Measurements from ENCODE around the gene SNTG2.

The SNTG2 gene

DNA sequence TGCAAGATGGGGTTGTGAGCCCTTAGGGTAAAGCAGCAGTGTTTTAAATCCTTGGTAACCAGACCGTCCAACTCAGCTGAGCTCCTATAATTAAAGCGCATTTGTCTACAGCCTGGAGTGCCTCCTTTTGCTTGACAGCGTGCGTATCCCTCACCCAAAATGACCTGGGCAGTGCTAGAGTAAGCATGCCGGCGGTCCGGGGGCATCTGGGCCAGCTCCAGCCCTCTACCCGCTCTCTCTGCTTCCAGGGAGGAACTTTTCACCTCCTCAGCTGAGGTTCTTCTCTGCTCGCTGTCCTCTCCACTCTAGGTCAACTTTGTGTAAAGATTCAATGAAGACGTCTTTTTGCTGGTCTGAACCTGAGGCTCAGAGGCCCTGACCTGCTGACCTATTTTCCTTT lies 360.2 kb downstream of the SNTG2 start:
- no peak for DNase-seq (ENCODE audit: low read depth, low spot score)

DNA sequence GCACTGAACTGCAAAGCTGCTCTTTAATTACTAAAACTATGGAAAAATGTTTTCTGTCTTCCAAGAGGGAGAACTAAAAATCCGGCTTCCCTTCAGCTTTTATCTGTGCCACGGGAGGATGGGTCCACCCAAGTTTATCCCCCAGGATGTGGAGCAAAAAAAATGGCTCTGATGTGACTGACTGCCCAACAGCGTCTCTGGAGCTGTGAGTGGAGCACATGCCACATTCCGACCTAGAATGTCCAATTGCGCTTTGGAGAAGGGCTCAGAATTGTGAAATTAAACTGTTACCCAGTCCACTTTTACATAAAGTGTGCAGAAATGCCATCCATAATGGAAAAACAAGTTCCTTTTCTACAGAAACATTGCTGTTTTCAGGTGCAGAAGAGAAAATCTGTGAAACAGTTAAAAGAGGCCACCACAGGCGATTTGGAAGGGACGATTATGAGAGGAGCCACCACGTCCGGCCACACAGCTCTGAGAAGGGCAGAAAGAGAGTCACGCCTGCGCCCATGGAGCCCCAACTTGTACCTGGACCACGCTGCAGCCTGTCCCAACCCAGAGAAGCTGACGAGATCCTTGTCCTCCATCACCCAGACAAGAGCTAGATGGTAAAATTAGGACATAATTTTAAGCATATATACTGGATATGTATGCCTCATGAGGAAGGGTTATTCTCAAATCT lies 362.7 kb downstream of the SNTG2 start:
- no peak for DNase-seq (ENCODE audit: low read depth, low spot score)

DNA sequence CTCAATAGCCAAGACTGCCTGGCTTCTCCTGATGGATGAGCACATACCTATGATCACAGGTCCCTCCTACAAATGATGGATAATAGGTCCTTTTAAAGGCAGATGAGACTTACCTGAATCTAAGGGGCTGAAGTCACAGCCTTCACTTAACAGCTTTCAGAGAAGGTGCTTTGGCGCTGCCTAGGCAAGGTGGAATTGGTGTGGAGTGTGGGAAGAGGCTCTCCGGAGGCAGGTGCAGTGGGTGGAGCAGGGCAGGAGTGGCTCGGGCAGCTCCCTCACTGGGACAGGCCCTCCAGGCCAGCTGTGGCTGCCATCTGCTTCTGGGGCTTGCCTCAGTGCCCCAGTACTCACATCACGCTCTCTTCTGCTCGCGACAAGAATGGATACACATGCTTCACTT lies 363.6 kb downstream of the SNTG2 start:
- no peak for DNase-seq (ENCODE audit: low read depth, low spot score)

DNA sequence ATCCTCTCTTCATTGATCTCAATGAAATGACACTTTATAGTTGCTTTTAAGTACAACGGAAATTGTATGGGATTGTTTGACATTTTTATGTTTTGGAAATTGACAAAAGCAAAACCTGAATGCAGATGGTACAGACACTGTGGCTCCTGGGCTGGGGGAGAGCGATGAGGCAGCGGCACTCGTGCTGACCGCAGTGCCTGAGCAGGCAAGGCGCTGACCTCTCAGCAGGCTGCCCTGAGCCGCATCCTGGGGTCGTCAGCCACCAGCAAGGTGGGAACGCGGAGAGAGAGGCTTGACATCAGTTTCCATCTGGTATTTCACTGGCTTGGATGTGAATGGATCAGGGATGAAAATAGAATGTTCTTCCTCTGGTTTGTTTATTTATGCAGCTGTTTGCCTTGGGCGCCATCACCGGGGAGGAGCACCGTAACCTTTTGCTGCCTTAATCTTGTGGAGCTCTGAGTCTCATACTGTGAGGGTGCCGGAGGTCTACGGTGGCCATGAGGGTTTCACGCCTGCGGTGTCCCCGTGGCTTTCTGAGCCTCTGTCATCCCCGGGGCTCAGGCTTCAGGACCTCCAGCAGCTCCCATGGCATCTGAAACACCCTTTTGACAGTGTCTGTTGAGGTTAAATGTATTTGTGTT lies 367.8 kb downstream of the SNTG2 start:
- no peak for DNase-seq (ENCODE audit: low read depth, low spot score)

DNA sequence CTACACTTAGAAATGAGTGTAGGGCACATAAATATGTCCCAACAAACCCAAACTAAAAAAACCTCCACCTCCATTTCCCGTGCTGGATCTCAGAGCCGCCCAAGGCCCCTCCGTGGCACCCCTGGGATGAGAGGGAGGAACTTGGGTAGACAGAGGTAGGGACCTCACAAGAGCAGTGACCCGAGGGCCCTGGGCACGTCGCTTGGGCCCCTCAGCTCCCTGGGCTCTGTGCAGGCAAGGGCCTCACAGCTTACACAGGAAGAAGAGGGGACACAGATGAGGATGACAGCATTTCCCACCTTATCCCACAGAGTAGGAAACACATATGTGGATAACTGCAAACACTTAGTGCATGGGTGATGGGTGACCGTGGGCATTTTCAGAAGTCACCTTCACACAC lies 368.7 kb downstream of the SNTG2 start:
- DNase-seq (ENCODE audit: low read depth, low spot score), result no peak

DNA sequence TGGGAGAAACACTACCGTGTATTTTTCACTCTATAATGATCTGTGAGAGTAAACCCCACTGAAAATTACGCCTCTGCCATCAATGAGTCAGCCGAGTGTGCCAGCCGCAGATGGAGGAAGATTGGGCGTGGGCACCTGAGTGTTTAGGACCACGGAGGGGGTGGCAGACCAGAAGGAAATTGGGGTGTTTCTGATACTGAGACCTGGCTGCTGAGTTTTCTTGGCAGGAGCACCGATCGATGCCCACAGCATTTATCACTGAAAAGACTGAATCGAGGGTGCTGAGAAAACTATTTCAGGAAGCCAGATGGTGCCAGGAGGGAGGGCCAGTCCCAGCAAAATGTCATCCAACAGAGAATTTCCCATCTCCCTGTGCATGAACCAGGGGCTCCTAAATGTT lies 370.7 kb downstream of the SNTG2 start:
- DNase-seq (ENCODE audit: low read depth, low spot score), result no peak

DNA sequence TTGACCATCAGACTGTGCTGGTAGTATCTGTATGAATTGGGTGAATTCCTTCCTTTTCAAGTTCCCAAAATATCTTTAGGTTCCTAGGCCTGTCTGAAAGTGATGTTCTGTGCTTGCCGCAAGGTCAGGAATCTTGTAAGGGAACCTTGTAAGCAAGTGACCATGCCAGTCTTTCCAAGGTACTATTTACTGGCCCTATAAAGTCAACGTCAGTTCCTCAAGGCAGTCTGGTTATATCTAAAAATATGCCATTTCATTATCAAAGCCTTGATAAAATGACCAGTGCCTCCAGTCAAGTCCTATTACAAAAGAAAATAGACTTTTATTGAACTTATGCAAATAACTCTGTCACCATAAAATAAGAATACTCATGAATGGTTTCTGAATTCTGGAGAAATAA lies 374.2 kb downstream of the SNTG2 start:
- DNase-seq (ENCODE audit: low read depth, low spot score), result no peak

DNA sequence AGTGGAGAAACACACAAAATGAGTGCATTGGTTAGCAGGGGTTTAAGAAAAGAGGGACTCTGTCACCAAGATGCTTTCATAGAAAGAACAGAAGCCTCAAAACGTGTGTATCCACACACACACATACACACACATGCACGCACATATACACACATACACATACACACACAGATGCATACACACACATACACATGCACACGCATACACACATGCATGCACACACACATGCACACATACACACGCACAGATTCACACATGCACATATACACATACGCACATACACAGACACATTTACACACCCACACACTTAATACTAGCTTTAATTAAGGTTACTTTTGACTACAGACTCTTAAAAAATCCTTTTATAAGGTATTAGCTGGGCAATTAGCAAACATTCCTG lies 378.0 kb downstream of the SNTG2 start:
- DNase-seq (ENCODE audit: low read depth, low spot score), result no peak

DNA sequence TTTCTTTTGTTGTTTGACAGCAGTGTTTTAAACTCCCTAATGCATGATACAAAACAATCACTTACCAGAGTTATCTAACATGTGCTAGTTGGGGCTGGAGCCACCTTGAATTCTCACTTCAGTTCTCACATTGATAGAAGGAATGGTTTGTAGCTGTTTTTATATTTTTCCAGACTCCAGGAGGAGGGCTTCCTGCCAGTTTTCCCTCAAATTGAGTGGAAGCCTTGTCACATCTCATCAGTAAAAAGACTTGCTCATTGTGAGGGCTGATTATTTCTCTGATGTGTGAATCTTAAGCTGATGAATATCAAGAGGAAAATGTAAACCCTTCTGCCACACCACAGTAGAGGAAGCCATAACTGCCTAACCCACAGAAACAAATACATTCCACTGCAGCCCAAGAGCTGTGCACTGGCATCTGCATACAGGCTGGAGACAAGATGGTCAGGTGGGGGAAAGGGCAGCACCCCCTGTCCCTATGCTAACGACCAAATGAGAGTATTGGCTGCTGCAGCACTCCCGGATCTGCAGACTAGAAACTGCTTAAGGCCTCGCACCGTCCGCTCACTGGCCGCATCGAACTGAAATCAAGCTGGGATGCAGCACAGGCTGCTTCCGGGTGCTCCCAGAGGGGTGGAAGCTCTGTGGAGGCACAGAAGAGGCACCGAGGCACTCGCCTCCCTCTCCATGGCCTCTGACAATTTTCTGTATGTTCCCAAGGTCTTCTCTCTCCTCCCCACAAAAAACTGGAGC lies 388.9 kb downstream of the SNTG2 start:
- DNase-seq (ENCODE audit: low read depth, low spot score), result no peak

DNA sequence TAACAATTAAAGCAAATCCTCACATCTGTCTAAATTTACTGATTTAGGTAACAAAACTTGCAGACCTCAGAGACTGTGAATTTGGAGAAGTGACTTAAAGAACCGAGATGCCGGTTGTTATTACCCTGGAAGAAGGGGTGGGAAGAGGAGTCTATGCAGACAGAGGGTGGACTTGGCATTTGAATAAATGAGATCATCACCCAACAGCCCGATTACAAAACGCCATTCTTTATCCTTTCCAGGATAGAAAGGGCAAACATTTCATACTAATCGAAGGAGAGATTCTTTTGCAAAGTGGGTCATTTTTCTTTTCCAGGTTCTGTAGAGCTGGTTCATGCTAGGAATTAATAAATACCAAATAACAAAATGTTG lies 389.5 kb downstream of the SNTG2 start:
- no peak for DNase-seq (ENCODE audit: low read depth, low spot score)

DNA sequence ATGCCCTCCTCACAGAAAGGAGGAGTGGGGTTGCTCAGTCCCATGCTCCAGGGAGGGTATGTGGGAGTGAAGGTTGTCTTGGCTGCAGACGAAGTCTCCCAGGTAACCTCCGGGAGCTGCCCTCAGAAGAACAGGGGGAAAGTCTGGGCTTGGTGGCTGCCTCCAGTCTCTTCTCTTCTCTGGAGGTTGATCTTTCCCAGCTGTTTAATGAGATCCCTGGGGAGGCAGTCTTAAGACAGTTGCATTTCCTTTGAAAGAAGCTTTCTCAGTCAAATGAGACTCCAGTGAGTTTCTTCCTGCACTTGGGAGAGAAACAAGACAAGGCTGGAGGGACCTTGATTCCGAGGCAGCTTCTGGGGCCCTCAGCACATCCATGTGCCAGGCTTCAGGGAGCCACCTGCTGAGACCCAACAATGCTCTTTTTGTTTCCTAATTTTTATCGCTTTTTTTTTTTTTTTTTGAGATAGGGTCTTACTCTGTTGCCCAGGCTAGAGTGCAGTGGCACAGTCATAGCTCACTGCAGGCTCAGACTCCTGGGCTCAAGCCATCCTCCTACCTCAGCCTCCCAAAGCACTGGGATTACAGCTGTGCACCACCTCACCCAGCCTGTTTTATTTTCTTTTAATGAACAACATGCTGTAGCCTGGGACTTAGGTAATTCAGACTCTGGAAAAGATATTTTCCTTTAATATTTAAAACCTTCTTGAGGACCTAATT lies 390.9 kb downstream of the SNTG2 start:
- DNase-seq (ENCODE audit: low read depth, low spot score), result no peak

DNA sequence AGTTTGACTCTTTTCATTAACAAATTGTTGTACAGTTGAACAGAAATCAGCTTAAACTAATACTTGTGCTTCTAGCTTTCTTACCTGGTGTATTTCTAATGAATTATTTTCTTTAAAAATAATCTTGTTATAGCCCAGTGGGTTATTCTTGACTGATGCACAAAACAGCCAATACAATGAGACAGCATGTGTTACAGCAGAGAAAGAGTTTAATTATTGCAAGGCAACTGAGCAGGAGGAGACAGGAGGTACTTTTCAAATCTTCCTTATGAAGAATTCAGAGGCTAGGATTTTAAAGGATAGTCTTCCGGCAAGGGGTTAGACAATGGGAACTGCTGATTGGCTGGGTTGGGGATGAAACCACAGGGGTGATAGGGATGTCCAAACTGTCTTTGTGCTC lies 398.1 kb downstream of the SNTG2 start:
- no peak for DNase-seq (ENCODE audit: low read depth, low spot score)

DNA sequence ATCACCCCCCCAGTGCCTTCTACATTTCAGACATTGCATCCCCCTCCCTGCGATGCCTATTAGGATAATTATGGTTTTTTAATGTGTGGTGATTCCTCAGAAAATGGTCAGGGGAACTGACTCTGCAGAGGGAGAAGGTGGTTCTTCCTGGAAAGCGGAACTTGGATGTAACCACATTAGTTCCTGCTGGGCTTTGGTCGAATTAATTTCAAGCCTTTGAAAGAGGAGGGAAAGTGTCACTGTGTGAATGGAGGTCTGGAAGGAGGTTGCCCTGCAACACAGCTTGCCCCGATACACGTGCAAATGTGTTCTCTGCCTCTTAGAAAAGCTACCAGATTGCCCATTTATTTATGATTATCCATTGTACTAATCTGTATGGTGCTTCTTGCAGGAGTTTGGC lies 399.5 kb downstream of the SNTG2 start:
- DNase-seq (ENCODE audit: low read depth, low spot score), result no peak

DNA sequence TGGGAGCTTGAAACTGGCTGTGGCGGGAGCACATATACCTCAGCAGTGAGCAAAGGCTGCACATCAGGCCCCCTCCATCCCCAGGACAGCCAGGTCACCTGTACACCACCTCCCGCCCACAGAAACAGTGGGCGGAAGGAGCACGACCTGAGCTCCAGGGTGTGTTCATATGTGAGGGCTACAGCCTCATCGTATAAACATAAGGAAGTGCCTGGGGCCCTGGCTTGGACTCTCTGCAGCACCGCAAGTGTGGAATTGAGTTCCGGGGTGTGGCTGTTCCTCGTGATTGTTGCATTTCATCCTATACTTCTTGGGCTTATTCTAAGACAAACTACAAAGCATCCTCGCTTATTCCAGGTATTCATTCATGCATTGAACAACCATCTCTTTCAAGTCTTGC lies 402.5 kb downstream of the SNTG2 start:
- no peak for DNase-seq (ENCODE audit: low read depth, low spot score)

DNA sequence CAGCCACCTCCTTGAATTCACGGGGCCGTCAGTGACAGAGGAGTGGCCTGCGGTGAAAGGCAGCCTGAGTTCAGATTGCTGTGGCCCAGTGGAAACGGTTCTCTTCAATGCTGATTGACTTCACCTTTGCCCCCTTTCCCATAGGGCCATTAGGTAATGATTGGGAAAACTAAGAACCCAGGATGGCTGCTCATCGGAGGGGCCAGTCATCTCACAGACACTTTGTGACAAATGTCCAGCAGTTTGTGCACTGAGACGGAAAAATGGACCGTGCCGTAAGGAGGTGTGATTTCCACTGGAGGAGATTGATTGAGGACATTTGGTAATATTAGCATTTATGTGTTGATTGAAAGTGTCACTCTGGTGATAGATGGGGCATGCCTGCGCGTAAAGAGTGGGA lies 402.9 kb downstream of the SNTG2 start:
- no peak for DNase-seq (ENCODE audit: low read depth, low spot score)

DNA sequence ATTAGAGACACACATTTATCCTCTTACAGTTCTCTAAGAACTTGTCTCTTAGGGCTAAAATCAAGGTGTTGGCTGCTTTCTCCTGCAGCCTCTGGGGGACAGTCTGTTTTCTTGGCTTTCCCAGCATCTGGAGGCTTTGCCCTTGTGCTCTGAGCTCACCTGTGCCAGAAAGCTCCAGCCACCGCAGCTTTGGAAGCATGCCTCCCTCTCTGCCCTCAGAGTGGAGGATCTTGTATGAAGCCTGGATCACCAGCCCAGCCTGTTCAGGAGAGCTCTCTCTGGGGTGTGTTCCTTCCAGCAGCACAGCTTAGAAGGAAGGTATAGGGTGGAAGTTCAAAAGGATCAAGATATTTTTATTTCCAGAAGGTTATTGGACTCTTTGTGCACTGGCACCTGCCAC lies 409.5 kb downstream of the SNTG2 start:
- DNase-seq (ENCODE audit: low read depth, low spot score), result no peak

DNA sequence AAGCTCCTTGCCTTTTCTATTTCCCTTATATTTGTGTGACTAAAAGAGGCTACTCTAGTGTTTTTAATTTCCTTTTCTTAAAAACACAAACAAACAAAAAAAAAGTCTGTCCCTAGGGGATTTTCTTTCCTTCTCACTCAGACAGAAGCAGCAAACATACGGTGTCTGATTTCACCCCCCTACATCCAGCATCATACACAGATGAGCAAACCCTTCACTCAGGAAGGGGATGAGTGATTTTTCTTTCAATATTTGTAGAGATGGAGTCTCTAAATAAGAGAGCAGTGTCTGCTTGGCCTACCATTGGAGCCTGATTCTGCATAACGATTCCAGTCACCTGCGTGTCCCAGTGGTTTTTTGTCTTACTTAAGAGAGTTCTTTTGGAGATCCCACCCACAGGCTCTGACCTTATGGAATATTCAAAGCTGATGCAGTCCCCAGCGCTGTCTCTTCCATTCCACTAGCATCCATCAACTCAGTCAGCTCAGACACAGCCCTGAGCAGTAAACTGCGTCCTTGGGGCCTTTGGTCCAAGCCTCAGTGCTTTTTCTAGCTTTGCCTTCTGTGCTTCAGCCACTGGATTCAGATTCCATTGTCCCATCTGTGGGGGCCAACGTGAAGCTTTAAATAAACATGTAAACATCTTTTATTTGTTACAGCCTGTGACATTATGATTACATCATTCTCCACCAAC lies 410.1 kb downstream of the SNTG2 start:
- no peak for DNase-seq (ENCODE audit: low read depth, low spot score)

DNA sequence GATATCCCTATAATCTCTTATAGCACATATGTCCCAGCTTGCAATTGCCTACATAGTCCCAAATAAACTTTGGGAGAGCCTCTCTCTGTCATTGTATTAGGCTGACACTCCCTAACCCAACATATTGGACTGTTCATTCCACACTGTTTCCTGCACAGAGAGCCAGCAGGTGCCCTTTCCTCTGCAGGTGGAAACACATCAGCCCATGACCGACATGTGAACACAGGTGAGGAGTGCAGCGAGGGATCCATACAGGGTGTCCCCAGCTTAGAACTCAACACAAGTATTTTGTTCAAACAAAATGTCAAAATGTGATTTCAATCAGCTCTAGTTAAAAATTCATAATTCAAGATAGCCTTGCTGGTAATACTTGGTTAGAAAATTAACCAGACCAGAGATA lies 412.7 kb downstream of the SNTG2 start:
- DNase-seq (ENCODE audit: low read depth, low spot score), result no peak

DNA sequence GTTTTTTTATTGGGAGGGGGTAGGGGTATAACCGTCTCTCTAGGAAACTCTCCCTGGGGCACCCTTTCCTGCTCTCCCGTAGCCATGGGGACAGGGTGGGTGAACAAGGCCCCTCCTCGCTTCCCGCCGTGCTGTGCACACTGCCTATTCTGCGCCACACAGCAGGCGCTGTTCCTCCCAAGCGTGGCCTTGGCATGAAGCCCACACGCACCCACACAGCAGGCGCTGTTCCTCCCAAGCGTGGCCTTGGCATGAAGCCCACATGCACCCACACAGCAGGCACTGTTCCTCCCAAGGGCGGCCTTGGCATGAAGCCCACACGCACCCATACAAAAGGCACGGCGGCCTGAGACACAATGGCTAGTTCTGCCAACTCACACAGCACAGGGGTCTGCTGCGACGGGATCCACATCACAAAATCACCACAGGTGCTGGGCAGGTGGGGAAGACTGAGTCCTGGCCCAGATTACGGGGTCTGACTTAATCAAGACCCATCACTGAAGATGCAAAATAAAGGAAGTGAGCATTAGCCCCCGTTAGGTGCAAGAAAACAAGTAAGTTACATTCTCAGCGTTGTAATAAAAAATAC lies 416.0 kb downstream of the SNTG2 start:
- no peak for DNase-seq (ENCODE audit: low read depth, low spot score)

DNA sequence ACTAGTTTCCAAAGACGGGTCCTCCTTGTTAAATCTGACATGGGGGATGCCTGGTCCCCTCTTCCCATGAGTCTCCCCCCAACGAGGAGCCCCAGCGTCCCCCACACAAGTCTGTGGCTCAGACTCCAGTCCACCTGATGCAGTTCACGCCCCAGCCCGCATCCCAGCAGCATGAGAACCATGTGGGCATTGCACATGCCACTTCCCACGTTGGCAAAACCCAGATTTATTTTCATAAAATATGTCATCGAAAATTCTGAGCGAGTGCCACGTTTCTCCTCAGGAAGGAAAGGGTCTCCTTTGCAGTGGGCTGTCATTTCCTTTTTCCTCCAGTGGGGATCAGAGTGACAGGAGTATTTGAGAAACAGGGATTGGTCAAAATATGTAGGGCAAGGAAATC lies 417.0 kb downstream of the SNTG2 start:
- DNase-seq (ENCODE audit: low read depth, low spot score), result no peak

DNA sequence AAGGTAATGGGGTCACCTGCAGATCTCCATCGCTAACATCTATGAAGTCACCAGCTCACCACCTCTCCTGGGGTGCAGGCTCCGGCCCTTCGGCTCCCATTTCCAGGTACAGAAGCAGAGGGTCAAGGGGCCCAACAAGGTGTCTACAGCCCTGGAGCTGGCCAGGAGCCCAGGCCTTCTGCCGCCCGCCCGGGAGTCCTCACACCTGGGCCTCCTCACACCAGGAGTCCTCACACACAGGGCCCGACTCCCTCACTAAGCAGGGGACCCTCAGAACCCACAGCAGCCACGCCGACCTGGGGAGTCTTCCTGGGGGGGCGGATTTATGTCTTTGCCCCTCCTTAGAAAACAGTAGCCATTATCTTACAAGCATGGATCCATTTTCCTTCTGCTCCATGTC lies 419.3 kb downstream of the SNTG2 start:
- no peak for DNase-seq (ENCODE audit: low read depth, low spot score)

DNA sequence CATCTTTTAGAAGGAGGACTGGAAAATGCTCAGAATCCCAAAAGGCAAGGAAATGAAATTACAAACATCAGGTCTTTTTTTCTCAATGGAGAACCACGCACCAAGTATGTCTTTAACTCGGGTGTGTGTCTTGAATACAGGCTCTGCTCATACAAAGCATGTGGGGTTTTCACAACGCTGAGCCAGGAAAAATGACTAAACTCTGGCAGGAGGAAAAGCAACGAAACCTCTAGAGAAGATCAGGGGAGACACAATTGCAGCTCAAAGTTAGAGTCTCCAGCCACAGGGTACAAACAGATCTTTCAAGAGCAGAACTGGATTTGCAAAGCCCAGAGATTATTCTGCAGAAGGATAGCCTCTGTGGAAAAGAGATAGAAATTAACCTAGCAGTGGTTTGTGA lies 419.8 kb downstream of the SNTG2 start:
- DNase-seq (ENCODE audit: low read depth, low spot score), result no peak

Measured in activated naive CD8-positive, alpha-beta T cell treated with anti-CD3 and anti-CD28 coated beads, Interleukin-2, amount 50 U/mL, for 16 hours (primary cell).